Nephron (organoid): Measurements from ENCODE around the gene KRT17.

ENCODE experiments used
- H3K27ac Mint-ChIP-seq, 3 experiments: 2 replicates each; pipeline ENCODE4 v1.8.0; 2020; ENCODE audit warnings: mixed read lengths in 3 of 3, mild to moderate bottlenecking in 2 of 3, moderate library complexity in 1 of 3
- H3K27me3 Mint-ChIP-seq: 2 replicates; pipeline ENCODE4 v1.8.0; 2021; ENCODE audit warnings: low read depth, mild to moderate bottlenecking, moderate library complexity, mixed read lengths
- H3K36me3 Mint-ChIP-seq: 2 replicates; pipeline ENCODE4 v1.8.0; 2020; ENCODE audit warnings: low read depth, mixed read lengths
- H3K4me1 Mint-ChIP-seq: 2 replicates; pipeline ENCODE4 v1.8.0; 2020; ENCODE audit warnings: mixed read lengths
- H3K4me3 Mint-ChIP-seq, 3 experiments: 2 replicates each; pipeline ENCODE4 v1.8.0; 2020; ENCODE audit warnings: mild to moderate bottlenecking in 3 of 3, mixed read lengths in 3 of 3, moderate library complexity in 2 of 3
- H3K9me3 Mint-ChIP-seq: 2 replicates; pipeline ENCODE4 v1.8.0; 2020; ENCODE audit warnings: mixed read lengths
- TF ChIP-seq, protein P1 (sequence below), 3 experiments: fragments of 200-600 bp; sonication (generic); IDR thresholded peaks; one replicate each; pipeline ENCODE4 v1.5.0; 2021; ENCODE audit warnings: antibody characterized with exemption in 3 of 3; ENCODE audit not compliant: unreplicated experiment in 3 of 3

The KRT17 gene

DNA sequence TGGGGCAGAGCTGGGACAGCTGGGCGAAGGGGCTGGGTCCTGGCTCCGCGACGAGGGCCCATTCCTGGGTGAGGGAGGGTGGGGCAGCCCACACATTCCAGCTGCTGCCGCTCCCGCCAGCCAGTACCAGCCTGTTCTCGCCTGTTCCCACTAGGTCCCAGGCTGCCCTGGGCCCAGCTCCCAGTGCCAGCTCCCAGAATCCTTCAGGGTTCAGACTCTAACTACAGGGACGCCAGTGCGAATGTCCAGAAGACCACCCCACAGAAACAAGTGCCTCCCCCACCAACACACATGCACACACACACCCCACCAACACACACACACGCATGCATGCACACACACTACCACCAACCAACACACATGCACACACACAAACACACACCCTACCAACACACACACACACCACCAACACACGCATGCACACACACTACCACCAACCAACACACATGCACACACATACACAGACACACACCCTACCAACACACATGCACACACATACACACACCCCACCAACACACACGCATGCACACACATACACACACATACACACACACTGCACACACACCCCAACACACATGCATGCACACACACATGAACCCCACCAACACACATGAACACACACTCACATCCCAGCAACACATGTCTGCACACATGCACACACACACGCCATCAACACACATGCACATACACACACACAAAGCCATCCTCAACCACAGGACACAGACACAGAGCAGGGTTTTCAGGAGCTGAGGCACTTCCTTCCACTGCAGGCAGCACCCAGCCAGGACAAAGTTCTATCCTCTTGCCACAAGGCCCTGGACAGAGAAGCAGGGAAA lies 27.5 kb upstream of the KRT17 start:
- no peaks in the 10 kb centered on the region for H3K36me3 Mint-ChIP-seq
- H3K27ac Mint-ChIP-seq, result peak overlapping the region; percentile 43 to 61 (median 53)
- no peaks in the 10 kb centered on the region for H3K9me3 Mint-ChIP-seq
- TF ChIP-seq, protein P1, sequence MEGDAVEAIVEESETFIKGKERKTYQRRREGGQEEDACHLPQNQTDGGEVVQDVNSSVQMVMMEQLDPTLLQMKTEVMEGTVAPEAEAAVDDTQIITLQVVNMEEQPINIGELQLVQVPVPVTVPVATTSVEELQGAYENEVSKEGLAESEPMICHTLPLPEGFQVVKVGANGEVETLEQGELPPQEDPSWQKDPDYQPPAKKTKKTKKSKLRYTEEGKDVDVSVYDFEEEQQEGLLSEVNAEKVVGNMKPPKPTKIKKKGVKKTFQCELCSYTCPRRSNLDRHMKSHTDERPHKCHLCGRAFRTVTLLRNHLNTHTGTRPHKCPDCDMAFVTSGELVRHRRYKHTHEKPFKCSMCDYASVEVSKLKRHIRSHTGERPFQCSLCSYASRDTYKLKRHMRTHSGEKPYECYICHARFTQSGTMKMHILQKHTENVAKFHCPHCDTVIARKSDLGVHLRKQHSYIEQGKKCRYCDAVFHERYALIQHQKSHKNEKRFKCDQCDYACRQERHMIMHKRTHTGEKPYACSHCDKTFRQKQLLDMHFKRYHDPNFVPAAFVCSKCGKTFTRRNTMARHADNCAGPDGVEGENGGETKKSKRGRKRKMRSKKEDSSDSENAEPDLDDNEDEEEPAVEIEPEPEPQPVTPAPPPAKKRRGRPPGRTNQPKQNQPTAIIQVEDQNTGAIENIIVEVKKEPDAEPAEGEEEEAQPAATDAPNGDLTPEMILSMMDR (IDR thresholded peaks at IDR 0.05; ENCODE audit: unreplicated experiment in 3 of 3), result no peak
- no peak overlapping the region for H3K4me3 Mint-ChIP-seq
- peaks cover 7% of the 10 kb centered on the region for H3K27me3 Mint-ChIP-seq
- peaks cover 26% of the 10 kb centered on the region for H3K4me1 Mint-ChIP-seq

- Mint-ChIP-seq H3K27me3 (peaks cover 7% of the 10 kb centered on the region), H3K4me3 (no peak overlapping the region), H3K36me3 (no peaks in the 10 kb centered on the region), H3K27ac (no peak overlapping the region), H3K9me3 (no peaks in the 10 kb centered on the region), H3K4me1 (peaks cover 27% of the 10 kb centered on the region)
- TF ChIP-seq, protein P1 (IDR thresholded peaks at IDR 0.05; ENCODE audit: unreplicated experiment in 3 of 3), result no peak
These were observed 26.6 kb upstream of the KRT17 start for GRCh38 chr17:41650794-41651624.

DNA sequence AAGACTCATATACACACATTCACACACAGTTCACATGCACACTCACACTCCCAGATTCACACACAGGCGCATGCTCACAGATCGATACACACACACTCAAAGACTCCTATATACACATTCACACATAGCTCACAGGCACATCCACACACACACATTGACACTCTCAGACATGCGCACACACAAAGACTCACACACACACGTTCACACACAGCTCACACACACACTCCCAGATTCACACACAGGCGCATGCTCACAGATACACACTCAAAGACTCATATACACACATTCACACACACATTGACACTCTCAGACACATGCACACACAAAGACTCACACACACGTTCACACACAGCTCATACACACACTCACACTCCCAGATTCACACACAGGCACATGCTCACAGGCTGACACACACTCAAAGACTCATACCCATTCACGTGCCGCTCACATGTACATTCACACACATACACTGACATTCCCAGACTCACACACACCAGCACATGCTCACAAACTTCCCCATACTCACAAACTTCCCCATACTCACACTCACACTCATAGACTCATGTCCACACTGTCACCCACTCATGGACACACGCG lies 25.6 kb upstream of the KRT17 start:
- Mint-ChIP-seq H3K4me3 (no peak overlapping the region), H3K36me3 (no peaks in the 10 kb centered on the region)

DNA sequence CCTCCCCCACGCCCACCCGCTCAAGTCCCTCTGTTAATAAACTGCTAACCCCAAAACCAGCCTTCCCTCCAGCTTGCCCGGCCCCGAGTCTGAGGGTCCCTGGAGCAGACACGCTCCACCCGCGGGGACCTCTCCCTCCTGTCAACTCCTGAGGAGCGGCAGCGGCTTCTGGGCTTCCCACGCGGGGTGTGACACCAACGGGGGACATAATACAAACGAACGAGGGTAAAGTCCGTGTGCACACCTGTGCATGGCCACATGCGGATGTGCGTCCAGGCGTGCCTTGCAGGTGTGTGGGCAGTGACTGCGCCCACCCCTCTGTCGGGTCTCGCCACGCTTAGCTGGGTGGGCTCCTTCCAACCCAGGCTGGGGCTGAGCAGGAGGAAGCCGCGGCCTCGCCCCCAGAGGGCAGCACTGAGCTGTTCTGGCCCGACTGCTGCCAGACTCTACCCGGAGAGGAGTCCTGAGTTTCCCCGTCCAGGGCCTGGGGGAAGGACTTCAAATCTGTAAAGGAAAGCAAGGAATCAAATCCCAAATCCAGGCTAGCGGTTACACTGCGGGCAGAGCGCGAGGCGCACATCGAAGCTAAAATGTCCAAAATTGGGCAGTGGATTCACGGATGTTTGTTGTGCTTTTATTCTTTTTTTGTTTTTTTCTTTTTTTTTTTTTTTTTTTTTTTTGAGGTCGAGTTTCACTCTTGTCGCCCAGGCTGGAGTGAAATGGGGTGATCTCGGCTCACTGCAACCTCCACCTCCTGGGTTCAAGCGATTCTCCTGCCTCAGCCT lies 24.2 kb upstream of the KRT17 start:
- Mint-ChIP-seq H3K36me3 (no peaks in the 10 kb centered on the region), H3K4me3 (peak overlapping the region; percentile 59 to 74 (median 73)), H3K4me1 (peaks cover 30% of the 10 kb centered on the region), H3K27me3 (peaks cover 4% of the 10 kb centered on the region), H3K27ac (peak overlapping the region; percentile 86 to 97 (median 92)), H3K9me3 (no peaks in the 10 kb centered on the region)
- TF ChIP-seq, protein P1 (IDR thresholded peaks at IDR 0.05; ENCODE audit: unreplicated experiment in 3 of 3), result peak; percentile 85 to 90 (median 85)

More for the DNA sequence above, 25.6 kb upstream of the KRT17 start:
- Mint-ChIP-seq H3K27ac (no peak overlapping the region), H3K9me3 (no peaks in the 10 kb centered on the region), H3K4me1 (peaks cover 28% of the 10 kb centered on the region), H3K27me3 (peaks cover 4% of the 10 kb centered on the region)
- TF ChIP-seq, protein P1 (IDR thresholded peaks at IDR 0.05; ENCODE audit: unreplicated experiment in 3 of 3), result no peak

- H3K9me3 Mint-ChIP-seq, result no peaks in the 10 kb centered on the region
- TF ChIP-seq, protein P1 (IDR thresholded peaks at IDR 0.05; ENCODE audit: unreplicated experiment in 3 of 3), result peak; percentile 92 to 98 (median 94)
- peak overlapping the region; percentile 59 to 74 (median 73) for H3K4me3 Mint-ChIP-seq
- H3K27me3 Mint-ChIP-seq, result peaks cover 4% of the 10 kb centered on the region
- peaks cover 34% of the 10 kb centered on the region for H3K4me1 Mint-ChIP-seq
- H3K36me3 Mint-ChIP-seq, result no peaks in the 10 kb centered on the region
- H3K27ac Mint-ChIP-seq, result peak overlapping the region; percentile 5 to 97 (median 92)
These were observed 23.6 kb upstream of the KRT17 start for GRCh38 chr17:41647940-41648410.
